RPMI8226 (cell line): Measurements from ENCODE around the gene BRK1.
"Not testable (repeated sequence)": the region's sequence is repeated elsewhere in the genome, so short reads cannot be mapped to it uniquely, and the experiment has no call there.

Experiments
- DNase-seq: peaks from one replicate; pipeline ENCODE4 v3.0.0-alpha.2; 2015

Gene BRK1

GRCh38 chr3:10145685-10146084 lies 30.2 kb downstream of the BRK1 start:
- DNase-seq = no peak

GRCh38 chr3:10149226-10149625 lies 33.8 kb downstream of the BRK1 start:
- DNase-seq = no peak

- no peak for DNase-seq
Observed at GRCh38 chr3:10150987-10151386, 35.5 kb downstream of the BRK1 start.

- no peak for DNase-seq
Observed at GRCh38 chr3:10154335-10155122, 39.1 kb downstream of the BRK1 start.

GRCh38 chr3:10155123-10155472 lies 39.6 kb downstream of the BRK1 start:
- DNase-seq = no peak

GRCh38 chr3:10155658-10156057 lies 40.2 kb downstream of the BRK1 start:
- DNase-seq = no peak

GRCh38 chr3:10157031-10157430 lies 41.6 kb downstream of the BRK1 start:
- DNase-seq = no peak

- DNase-seq = not testable (repeated sequence)
Observed at GRCh38 chr3:10158555-10158954, 43.1 kb downstream of the BRK1 start.

- DNase-seq = no peak
Observed at GRCh38 chr3:10160346-10160745, 44.9 kb downstream of the BRK1 start.

GRCh38 chr3:10160925-10161324 lies 45.5 kb downstream of the BRK1 start:
- no peak for DNase-seq

- peak; percentile 20 for DNase-seq
Observed at GRCh38 chr3:10162185-10162584, 46.7 kb downstream of the BRK1 start.

- not testable (repeated sequence) for DNase-seq
Observed at GRCh38 chr3:10164201-10164545, 48.7 kb downstream of the BRK1 start.

- peak; percentile 70 for DNase-seq
Observed at GRCh38 chr3:10164546-10165393, 49.3 kb downstream of the BRK1 start, which contains the start of gene IRAK2. Gene IRAK2 (plus strand): TSS chr3:10164919. CDS start chr3:10164955, 36 bp downstream.

- DNase-seq = no peak
Observed at GRCh38 chr3:10166213-10166604, 50.7 kb downstream of the BRK1 start.

GRCh38 chr3:10169000-10169496 lies 53.6 kb downstream of the BRK1 start:
- DNase-seq = no peak

GRCh38 chr3:10170915-10171478 lies 55.5 kb downstream of the BRK1 start:
- no peak for DNase-seq

GRCh38 chr3:10173095-10173925 lies 57.8 kb downstream of the BRK1 start:
- DNase-seq = no peak

GRCh38 chr3:10173926-10174435 lies 58.5 kb downstream of the BRK1 start:
- no peak for DNase-seq

- DNase-seq = not testable (repeated sequence)
Observed at GRCh38 chr3:10175334-10175733, 59.9 kb downstream of the BRK1 start.

GRCh38 chr3:10176150-10176549 lies 60.7 kb downstream of the BRK1 start:
- not testable (repeated sequence) for DNase-seq
